HG03025 (cell line): ENCODE data around the gene THBD.

Experiments used
- ATAC-seq: cut with Tn5 transposase; IDR thresholded peaks from one replicate; pipeline ENCODE4 v1.9.1; 2021; ENCODE audit warnings: mild to moderate bottlenecking, moderate library complexity; ENCODE audit not compliant: unreplicated experiment, low FRiP score

The THBD gene

GRCh38 chr20:23018432-23018831 lies 31.0 kb downstream of the THBD start:
- ATAC-seq: no peak

DNA sequence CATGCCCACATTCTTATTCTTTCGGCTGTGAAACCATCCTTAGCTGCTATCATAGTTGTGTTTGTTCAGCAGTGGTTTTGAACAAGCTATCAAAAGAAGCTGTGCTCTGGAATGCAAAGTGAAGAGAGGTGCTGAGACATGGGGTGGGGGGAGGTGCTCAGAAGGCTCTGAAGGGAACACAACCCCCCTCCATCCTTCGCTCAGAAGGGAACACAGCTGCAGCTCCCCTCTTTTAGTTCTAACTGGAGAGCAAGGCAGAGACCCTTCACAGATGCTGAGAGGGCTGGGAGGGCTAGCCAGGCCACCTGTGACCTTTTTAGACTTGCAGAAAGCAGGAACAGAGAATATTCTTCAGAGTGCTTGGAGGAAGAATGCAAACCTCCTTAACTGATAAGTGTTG lies 32.0 kb downstream of the THBD start:
- ATAC-seq: no peak

DNA sequence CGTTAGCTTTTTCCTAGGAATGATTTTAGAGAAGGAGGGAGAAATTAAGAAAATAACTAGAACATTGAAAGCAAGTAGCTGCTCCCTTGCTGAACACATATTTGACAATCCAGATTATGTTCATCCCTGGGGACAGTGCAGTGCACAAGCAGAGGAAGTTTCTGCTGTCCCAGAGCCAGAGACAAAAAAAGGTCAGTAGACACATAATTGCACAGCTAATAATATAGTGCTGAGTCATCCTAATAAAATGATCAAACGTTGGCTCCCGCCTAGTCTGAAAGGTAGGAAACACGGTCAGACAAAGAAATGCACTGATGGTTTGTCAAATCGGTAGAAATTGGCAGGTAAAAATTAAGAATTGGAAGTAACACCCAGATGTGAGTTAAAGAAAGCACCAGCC lies 36.0 kb downstream of the THBD start:
- no peak for ATAC-seq

DNA sequence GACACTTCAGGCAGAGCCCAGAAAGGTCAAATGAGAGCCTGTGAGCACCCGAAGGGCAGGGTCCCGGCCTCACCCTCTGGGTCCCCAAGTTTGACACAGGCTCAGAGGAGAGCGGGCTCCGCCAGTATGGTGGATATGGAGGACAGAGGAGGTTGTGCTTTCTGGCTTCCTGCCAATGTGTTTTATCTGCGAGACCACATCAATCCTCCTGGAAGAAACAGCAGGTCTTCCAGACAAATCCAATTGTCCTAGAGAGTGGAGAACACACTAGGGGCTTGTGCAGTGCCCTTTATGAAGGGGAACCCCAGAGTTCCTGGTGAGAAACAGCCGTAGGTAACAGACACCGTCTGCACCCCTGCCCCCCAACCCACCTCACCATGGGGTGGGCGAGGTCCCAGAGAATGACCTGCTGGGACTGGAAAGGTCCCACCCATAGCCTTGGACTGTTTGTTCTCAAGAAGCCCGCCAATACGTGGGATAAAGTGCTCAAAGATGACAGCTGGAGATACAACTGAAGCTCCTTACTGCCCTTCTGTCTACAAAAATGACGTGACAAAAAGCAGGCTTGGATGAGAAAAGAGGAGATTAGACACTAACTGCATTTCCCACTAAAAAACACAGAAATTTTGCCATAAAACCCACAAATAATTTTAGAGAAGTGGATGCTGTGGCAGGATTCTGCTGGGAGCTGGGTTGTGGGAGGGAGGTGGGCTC lies 38.3 kb downstream of the THBD start:
- ATAC-seq: no peak

DNA sequence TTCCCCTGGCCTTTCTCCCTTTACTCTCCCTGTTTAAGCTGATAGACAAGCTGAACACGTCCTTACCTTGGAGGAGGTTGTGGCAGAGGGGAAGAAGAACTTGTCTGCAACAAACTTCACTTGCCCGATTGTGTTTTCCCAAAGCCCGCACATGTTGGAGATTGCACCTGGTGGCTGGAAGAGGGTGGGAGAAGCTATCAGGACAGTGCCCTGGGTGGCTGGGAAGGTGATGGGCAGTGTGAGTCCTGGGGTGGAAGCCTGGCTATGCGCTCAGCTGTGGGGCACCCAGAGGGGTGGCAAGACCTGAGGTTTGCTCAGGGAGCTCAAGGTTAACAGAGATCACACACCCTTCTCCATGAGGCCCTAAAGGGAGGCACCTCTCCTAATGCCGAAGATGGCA lies 39.4 kb downstream of the THBD start:
- ATAC-seq: no peak

DNA sequence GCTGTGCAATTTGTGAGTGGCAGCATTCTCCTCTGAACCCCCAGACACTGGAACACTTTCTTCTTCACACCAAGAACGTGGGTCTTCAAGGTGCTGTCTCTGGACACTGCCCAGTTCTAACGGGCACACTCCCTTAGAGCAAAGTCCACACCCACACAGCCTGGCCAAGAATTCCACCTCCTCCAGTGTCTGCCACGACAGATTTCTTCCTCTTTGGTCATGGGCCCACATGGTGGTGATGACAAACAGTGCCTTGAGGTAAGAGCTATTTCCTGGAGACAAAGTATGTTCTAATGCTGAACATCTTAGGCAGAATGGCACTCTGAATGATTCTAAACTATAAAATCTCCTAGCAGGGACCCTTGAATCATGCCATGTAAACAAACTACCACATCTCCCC lies 39.8 kb downstream of the THBD start:
- ATAC-seq: no peak

DNA sequence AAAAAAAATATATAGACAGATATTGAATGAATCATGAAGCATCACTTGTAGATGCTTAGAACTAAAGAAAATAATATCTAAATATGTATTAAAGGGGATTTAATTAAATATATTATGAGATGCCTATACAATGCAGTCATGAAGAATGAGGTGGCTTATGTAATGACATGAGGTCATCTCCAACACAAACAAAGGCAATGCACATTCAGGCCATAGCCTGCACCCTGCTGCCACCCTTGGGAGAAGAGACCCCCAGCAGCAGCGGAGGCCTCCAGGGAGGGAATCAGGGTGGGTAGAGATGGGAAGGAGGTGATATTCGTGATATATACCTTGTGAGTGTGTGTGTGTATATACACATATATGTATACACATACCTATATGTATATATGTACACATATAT lies 40.8 kb downstream of the THBD start:
- no peak for ATAC-seq

DNA sequence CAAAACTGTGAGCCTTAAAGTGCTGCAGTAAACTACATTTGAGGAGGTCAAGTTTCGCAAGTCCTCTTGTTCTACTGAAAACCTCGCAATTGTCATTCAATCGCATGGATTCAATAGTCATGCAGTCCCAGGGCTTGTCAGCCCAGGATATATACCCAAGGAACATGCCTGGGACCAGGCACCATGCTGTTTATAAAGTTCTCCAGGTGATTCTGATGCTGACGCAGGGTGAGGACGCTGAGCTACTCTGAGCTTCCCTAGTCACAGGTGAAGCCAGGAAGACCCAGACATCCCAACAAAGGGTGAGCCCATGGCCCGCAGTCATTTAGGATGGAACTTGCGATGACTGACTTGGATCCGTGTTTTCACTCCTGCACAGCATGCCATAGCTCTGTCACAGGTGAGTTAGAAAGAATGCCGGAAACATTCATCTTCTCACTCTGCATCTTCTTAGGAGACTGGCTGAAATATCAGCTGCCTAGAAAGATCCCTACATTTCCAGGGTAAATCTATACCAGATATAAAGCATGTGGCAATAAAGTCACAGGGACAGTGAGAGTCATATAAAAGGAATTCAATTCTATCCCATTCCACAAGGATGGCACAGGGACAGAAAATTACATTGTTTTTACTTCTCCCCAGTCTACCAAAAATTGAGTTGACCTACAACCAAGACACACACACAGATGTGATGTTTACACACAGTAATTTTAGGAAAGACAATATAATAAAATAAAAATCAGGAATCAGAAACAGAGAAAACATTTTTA lies 41.4 kb downstream of the THBD start:
- no peak for ATAC-seq

DNA sequence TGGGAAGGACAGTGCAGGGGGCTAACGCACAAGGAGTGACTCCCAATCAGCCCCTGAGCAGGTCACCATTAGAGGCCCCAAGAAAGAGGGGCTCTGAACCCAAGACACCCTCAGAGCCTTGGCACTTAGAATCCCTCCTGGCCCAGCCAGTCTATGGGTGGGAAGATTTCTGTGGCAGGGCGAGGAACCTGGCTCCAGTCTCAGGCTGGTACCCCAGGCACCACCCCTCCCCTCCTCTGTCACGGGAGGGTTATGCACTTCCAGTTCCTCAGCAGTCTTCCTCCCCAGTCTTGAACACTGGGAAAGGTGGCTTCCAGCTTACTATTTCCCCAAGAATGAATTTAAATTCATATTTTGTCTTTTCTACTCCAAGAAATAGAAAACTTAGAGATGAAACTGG lies 42.0 kb downstream of the THBD start:
- no peak for ATAC-seq

DNA sequence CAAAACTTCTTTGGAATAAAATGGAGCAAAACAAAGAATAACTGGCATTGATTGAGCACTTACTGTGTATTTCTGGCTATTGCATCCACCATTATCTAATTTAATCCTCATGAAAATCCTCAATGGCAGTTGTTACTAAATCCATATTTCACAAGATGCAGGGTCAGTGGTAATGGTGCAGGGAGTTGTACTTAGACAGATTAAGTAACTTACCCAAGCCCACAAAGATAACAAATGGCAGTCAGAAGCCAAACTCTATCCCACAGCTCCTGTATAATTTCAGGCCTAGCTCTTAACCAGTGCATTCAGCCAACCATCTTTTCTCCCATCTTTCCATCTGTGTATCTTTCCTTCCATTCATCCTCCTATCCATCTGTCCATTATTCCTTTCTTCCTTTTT lies 43.7 kb downstream of the THBD start:
- ATAC-seq: no peak

DNA sequence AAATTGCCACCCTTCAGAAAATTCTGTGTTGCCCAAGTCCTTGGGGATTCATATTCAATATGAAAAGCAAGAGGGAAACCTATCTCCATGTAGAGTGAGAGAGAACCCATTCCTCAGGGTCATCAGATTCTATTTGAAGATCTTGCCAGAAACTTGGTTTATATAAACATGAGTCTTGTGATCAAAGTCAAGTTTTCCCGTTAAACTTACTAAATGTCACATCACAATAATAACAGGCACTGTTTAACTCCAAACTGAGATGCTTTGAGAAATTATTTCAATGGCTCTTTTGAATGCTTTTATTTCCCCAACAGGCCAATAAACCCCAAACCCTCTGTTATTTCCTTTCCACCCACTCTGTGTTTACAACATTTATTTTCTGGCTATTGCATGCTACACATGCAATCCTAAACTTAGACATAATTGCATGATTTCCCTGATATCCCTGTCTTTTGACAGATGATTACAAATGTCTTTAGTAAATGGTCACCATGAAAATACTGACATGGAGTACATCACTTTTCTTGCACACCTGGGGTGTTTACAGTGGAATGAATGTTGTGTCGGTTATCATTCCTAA lies 45.5 kb downstream of the THBD start:
- no peak for ATAC-seq

GRCh38 chr20:23003077-23003635 lies 46.3 kb downstream of the THBD start:
- no peak for ATAC-seq

- no peak for ATAC-seq
Measured at GRCh38 chr20:23002276-23002675, 47.2 kb downstream of the THBD start.

DNA sequence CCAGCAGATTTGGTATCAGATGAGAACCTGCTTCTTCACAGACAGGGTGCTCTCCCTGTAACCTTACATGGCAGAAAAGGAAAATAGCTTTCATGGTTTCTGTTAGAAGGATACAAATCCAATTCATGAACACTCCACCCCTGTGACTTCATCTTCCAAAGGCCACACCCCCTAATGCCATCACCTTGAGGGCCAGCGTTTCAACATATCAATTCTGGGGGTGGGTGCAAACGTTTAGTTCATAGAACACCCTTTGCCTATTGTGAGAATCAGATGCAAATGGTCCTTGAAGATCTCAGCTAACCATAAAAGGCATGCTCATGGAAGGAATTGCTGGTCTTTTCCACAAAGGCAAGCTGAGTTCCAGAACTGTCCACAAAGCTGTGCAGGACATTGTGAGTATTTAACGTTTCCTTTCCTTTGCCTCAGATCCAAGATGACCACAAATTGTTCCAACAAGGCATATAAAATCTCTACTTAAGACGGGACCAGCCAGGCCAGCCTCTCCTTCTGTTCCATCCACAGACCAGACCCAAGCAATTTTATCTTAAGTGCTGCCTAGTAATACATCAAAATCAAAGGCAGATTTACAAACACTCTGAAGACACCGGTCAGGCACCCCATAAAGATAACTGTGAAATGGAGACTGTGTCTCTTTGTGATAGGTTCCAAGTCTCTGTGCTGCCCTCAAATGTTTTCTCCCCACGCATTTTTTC lies 49.1 kb downstream of the THBD start:
- no peak for ATAC-seq

DNA sequence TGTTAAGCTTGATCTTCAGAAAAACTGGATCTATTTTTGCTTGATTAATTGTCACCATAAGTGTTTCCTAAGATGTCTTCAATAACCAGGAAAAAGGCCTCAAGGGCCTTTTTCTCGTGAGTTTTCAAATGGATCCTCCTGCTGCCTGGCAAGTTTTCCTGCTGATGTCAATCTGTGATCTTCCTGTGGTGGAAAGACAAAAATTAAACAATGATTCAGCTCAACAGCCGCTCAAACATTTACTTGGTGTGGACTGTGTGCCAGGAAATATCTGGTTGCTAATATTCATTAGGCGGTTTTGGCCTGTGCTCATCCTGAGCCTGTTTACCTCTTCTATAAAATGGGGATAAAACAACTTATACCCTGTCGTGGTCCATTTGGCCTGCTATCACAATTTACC lies 49.7 kb downstream of the THBD start:
- ATAC-seq: no peak

DNA sequence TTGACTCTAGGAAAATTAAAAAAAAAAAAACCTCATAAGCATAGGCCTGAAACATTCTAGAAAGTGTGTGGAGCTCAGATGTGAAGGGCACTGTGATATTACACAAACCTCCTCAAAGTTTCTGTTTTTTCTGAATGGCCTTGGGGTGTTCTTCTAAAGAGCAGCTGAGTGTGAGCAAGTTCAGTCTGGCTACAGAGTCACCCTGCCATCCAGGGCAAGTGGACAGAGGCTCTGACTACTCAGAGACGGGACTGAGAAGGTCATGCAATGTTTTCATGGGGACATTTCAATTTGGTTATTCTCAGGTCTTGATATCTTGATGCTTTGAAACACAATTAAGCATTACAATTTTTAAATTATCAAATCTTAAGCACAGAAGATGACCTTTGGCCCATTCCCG lies 51.0 kb downstream of the THBD start:
- no peak for ATAC-seq

DNA sequence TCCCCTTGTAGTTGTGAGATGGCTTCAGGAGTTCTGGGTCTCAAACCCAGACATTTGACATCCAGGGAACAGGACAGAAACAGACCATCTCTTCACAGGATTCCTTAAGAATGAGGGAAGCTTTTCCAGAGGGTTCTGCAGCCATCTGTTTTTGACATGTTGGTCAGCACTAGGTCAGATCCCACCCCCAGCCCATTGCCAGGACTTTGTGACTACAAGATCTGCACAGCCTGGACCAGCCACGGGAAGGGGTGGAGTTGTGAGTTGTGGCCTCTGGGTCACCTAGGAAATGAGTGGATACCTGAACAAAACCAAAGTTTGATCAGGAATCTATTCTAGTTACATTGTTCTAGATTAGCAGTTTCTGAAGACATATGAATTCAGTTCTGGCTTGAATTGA lies 53.5 kb downstream of the THBD start:
- ATAC-seq: no peak
